ENCODE data around the gene NFIA. TPM values are rescaled to one million over a fixed set of nuclear protein-coding genes. Genes with fewer than 3 reads are reported as not detected.

Gene NFIA
- total and polyA plus RNA-seq, 2 of the 13 experiments (the other 11 are each of a cell fraction or from before 2014, with no cell fraction given), result 14.7 to 28.5 TPM

DNA sequence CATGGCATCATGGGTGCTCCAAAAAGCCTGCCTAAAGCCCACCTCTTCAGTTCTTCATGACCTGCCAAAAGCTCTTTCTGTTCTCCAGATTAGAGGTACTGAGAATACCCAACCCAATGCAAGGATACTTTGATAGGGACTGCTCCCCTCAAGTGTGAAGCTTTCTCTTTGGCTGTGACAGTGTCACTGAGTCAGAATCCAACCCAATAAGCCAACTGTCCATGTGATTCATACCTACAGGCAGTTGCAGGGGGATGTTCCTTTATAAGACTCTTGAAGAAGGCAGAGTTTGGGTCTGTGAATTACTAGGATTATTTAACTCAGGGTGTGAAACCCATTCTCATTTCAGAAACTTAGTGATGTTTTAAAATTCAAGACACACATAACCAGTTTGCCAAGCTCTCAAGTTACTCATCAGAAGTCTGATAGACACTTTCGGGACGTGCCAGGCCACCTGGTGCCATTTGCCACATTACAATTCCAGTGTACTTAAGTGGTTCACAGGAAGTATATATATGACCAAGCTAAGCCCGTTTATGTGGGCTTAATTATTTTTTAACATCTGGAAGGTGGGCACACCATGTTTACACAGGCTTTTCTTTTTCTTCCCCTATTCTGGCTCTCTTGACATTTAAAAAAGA lies 265.8 kb downstream of the NFIA start:
- ChIA-PET CTCF (ENCODE audit: low intra/inter-chr PET ratio, low total read pairs) (no interaction called here), POLR2A (no interaction called here)
- H3K27ac ChIP-seq (ENCODE audit: extremely low read length, insufficient read depth, low read length), result no peak overlapping the region
- no TSS peak for BruUV-seq (replicated peaks)
- no peak overlapping the region for H3K4me2 ChIP-seq (ENCODE audit: low read depth, low read length)
- FAIRE-seq (no peak), ATAC-seq (no peak), DNase-seq (ENCODE audit: low spot score) (no peak)
- no peaks in the 10 kb centered on the region for H3K27me3 ChIP-seq (ENCODE audit: control insufficient read depth in 1 of 2, insufficient read depth in 2 of 2, low read length in 2 of 2)
- 99% methylated on average over 3 of the region's 3 CpGs for WGBS (ENCODE audit: low lambda C conversion rate)
- in situ Hi-C loops (cut with HindIII; ENCODE audit: extremely low pct_ligation_motif_present, low pct_unique_long_range_greater_than_20kb), result no loop called here
- peaks cover 7% of the 10 kb centered on the region for H3K79me2 ChIP-seq (ENCODE audit: insufficient read depth, low read length)
- intact Hi-C loops (cut with micrococcal nuclease; ENCODE audit: unreplicated experiment), result no loop called here
- H3K4me3 ChIP-seq (replicated peaks in 1 of 3; ENCODE audit: insufficient read depth in 1 of 3, low read depth in 2 of 3, low read length in 3 of 3), result no peak overlapping the region
- peaks cover 17 to 54% of the 10 kb centered on the region in 2 experiments for H3K36me3 ChIP-seq (replicated peaks in 1 of 2; ENCODE audit: control insufficient read depth in 1 of 2, insufficient read depth in 2 of 2, low read length in 2 of 2)
- H3K4me1 ChIP-seq (ENCODE audit: insufficient read depth, low read length), result peaks cover 18% of the 10 kb centered on the region
- H4K20me1 ChIP-seq (ENCODE audit: insufficient read depth, low read length), result no peaks in the 10 kb centered on the region
- no peak overlapping the region for H2AFZ ChIP-seq (ENCODE audit: low read length)
- TF ChIP-seq, protein P1, sequence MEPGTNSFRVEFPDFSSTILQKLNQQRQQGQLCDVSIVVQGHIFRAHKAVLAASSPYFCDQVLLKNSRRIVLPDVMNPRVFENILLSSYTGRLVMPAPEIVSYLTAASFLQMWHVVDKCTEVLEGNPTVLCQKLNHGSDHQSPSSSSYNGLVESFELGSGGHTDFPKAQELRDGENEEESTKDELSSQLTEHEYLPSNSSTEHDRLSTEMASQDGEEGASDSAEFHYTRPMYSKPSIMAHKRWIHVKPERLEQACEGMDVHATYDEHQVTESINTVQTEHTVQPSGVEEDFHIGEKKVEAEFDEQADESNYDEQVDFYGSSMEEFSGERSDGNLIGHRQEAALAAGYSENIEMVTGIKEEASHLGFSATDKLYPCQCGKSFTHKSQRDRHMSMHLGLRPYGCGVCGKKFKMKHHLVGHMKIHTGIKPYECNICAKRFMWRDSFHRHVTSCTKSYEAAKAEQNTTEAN (CRISPR knock-in tag; conservative IDR thresholded peaks at IDR 0.05), result no peak
- no peak for TF ChIP-seq SETDB1 (CRISPR knock-in tag; IDR thresholded peaks at IDR 0.05; ENCODE audit: borderline replicate concordance)
- TF ChIP-seq ZFP1 (CRISPR knock-in tag; IDR thresholded peaks at IDR 0.05), result no peak
- no peak for TF ChIP-seq MLLT10 (CRISPR knock-in tag; IDR thresholded peaks at IDR 0.05)
- no peak for TF ChIP-seq ZFP90 (CRISPR knock-in tag; IDR thresholded peaks at IDR 0.05; ENCODE audit: borderline replicate concordance)
- no peak for TF ChIP-seq AGO1 (IDR thresholded peaks at IDR 0.05; ENCODE audit: low read depth, low read length, poor library complexity, severe bottlenecking)
- no peak for TF ChIP-seq ZNF292 (CRISPR knock-in tag; IDR thresholded peaks at IDR 0.05; ENCODE audit: borderline replicate concordance, low read depth)
- H3K9me3 ChIP-seq (ENCODE audit: low read length), result no peaks in the 10 kb centered on the region
- H3K9ac ChIP-seq (ENCODE audit: insufficient read depth, low read depth, low read length), result no peak overlapping the region
